HepG2 (cell line): ENCODE measurements around the gene SLC12A2. TPM values are rescaled to one million over a fixed set of nuclear protein-coding genes. Genes with fewer than 3 reads are reported as not detected.

ENCODE experiments used
- ATAC-seq: fragments of 200-7000 bp; cut with Tn5 transposase; 3 replicates; pipeline ENCODE4 v1.9.1; 2020; ENCODE audit warnings: mild to moderate bottlenecking, moderate library complexity
- BruUV-seq: library from RNA; stranded (reverse); fragments of 400-500 nt; replicated peaks from 2 replicates; lab custom pipeline; 2021; lab: Mats Ljungman, UMichigan
- CTCF ChIA-PET: fragments of 300-600 bp; formaldehyde crosslinking; extraction: SDS; loops from one replicate; lab custom pipeline; 2021; ENCODE audit warnings: low total read pairs, inconsistent platforms, low intra/inter-chr PET ratio; lab: Yijun Ruan, JAX
- POLR2A ChIA-PET: fragments of 350-600 bp; sonication (Branson Sonifier 250); formaldehyde crosslinking; loops from one replicate; lab custom pipeline; 2020; ENCODE audit warnings: antibody characterized with exemption, inconsistent platforms; lab: Yijun Ruan, JAX
- DNase-seq: peaks from one replicate; pipeline ENCODE4 v3.0.0-alpha.2; 2015; ENCODE audit warnings: low spot score
- FAIRE-seq: peaks from 3 replicates; lab custom pipeline; 2011; peaks lifted over from hg19 to GRCh38; lab: Jason Lieb, UNC
- H2AFZ ChIP-seq: one replicate; pipeline ENCODE4 v1.6.1; 2011; ENCODE audit warnings: low read length, inconsistent platforms
- H3K27ac ChIP-seq: fragments of 300-600 bp; 3 replicates; pipeline ENCODE4 v1.8.0; 2011; ENCODE audit warnings: mixed run types, mild to moderate bottlenecking, mixed read lengths, low read length, inconsistent platforms; ENCODE audit not compliant: insufficient read depth; ENCODE audit errors: extremely low read length
- H3K27me3 ChIP-seq, 2 experiments: fragments of 200-600 bp in 1 of 2; 2 replicates in 1 of 2; 3 replicates in 1 of 2; pipeline versions ENCODE4 v1.6.0 to v1.8.0; 2011; ENCODE audit warnings: low read length in 2 of 2, mild to moderate bottlenecking in 2 of 2, moderate library complexity in 2 of 2, inconsistent platforms in 1 of 2; ENCODE audit not compliant: insufficient read depth in 2 of 2, control insufficient read depth in 1 of 2
- H3K36me3 ChIP-seq, 2 experiments: fragments of 200-600 bp in 1 of 2; replicated peaks in 1 of 2; 2 replicates in 1 of 2; 3 replicates in 1 of 2; pipeline versions ENCODE4 v1.5.1 to v1.8.0; 2011; ENCODE audit warnings: low read length in 2 of 2, inconsistent platforms in 1 of 2; ENCODE audit not compliant: insufficient read depth in 2 of 2, control insufficient read depth in 1 of 2
- H3K4me1 ChIP-seq: 2 replicates; pipeline ENCODE4 v1.5.1; 2012; ENCODE audit warnings: low read length, inconsistent platforms; ENCODE audit not compliant: insufficient read depth
- H3K4me2 ChIP-seq: 2 replicates; pipeline ENCODE4 v1.6.0; 2011; ENCODE audit warnings: low read depth, low read length, inconsistent platforms
- H3K4me3 ChIP-seq, 3 experiments: fragments of 200-600 bp in 1 of 3; sonication (generic), shearing (Covaris generic) in 1 of 3; replicated peaks in 1 of 3; 2 replicates each; pipeline ENCODE4 v1.5.1; 2011 to 2016; ENCODE audit warnings: low read length in 3 of 3, inconsistent platforms in 2 of 3, low read depth in 2 of 3, mild to moderate bottlenecking in 2 of 3, control low read depth in 1 of 3, mixed read lengths in 1 of 3; ENCODE audit not compliant: insufficient read depth in 1 of 3
- H3K79me2 ChIP-seq: one replicate; pipeline ENCODE4 v1.6.1; 2011; ENCODE audit warnings: low read length, inconsistent platforms; ENCODE audit not compliant: insufficient read depth
- H3K9ac ChIP-seq: 2 replicates; pipeline ENCODE4 v1.6.0; 2011; ENCODE audit warnings: mild to moderate bottlenecking, low read depth, low read length, inconsistent platforms; ENCODE audit not compliant: insufficient read depth
- H3K9me3 ChIP-seq: 2 replicates; pipeline ENCODE4 v1.5.1; 2012; ENCODE audit warnings: mild to moderate bottlenecking, low read length
- H4K20me1 ChIP-seq: 2 replicates; pipeline ENCODE4 v1.6.0; 2011; ENCODE audit warnings: inconsistent platforms, mild to moderate bottlenecking, low read length, moderate library complexity; ENCODE audit not compliant: insufficient read depth
- E2F1 ChIP-seq: sonication (generic); formaldehyde crosslinking; IDR thresholded peaks from 2 replicates; pipeline ENCODE4 v1.5.0; 2020; ENCODE audit warnings: missing genetic modification reagents
- GMEB1 ChIP-seq: sonication (generic); formaldehyde crosslinking; IDR thresholded peaks from 2 replicates; pipeline ENCODE4 v1.5.1; 2020; ENCODE audit warnings: missing genetic modification reagents, mild to moderate bottlenecking, borderline replicate concordance
- MATR3 ChIP-seq: sonication (generic); formaldehyde crosslinking; IDR thresholded peaks from 2 replicates; pipeline ENCODE4 v1.4.0; 2020; ENCODE audit warnings: missing genetic modification reagents
- MEF2D ChIP-seq: sonication (generic); formaldehyde crosslinking; IDR thresholded peaks from 2 replicates; pipeline ENCODE4 v1.5.1; 2020; ENCODE audit warnings: mild to moderate bottlenecking, missing genetic modification reagents
- MTA3 ChIP-seq: sonication (generic); formaldehyde crosslinking; IDR thresholded peaks from 2 replicates; pipeline ENCODE4 v1.4.0; 2020; ENCODE audit warnings: missing genetic modification reagents
- SIN3B ChIP-seq: fragments of 150-350 bp; IDR thresholded peaks from 2 replicates; pipeline ENCODE4 v1.6.1; 2014; ENCODE audit warnings: low read length
- SRSF1 ChIP-seq: fragments of 200-400 bp; formaldehyde crosslinking; optimal IDR thresholded peaks from 2 replicates; pipeline ENCODE3; 2017; ENCODE audit warnings: mild to moderate bottlenecking, low read depth, low read length, moderate library complexity
- THAP8 ChIP-seq: sonication (generic); formaldehyde crosslinking; IDR thresholded peaks from 2 replicates; pipeline ENCODE4 v1.5.1; 2020; ENCODE audit warnings: missing genetic modification reagents, mild to moderate bottlenecking, borderline replicate concordance
- ZBTB38 ChIP-seq: sonication (generic); formaldehyde crosslinking; IDR thresholded peaks from 2 replicates; pipeline ENCODE4 v1.5.1; 2020; ENCODE audit warnings: mild to moderate bottlenecking, missing genetic modification reagents
- ZHX1 ChIP-seq: sonication (generic); formaldehyde crosslinking; IDR thresholded peaks from 2 replicates; pipeline ENCODE4 v1.8.1; 2022; ENCODE audit warnings: low read depth, mild to moderate bottlenecking, missing genetic modification reagents
- ZNF331 ChIP-seq: sonication (generic); formaldehyde crosslinking; IDR thresholded peaks from 2 replicates; pipeline ENCODE4 v1.4.0; 2020; ENCODE audit warnings: missing genetic modification reagents
- ZSCAN12 ChIP-seq: sonication (generic); formaldehyde crosslinking; IDR thresholded peaks from 2 replicates; pipeline ENCODE4 v1.9.0; 2021; ENCODE audit warnings: mild to moderate bottlenecking, missing genetic modification reagents
- WGBS: methylation state at CpG from one replicate; pipeline ENCODE4 v1.1.6; 2017; ENCODE audit warnings: low lambda C conversion rate; 5-methylcytosine and 5-hydroxymethylcytosine counted together
- in situ Hi-C: cut with HindIII; loops from 2 replicates; pipeline ENCODE4 v1.10.0; 2017; ENCODE audit warnings: low pct_unique_long_range_greater_than_20kb; ENCODE audit not compliant: extremely low pct_ligation_motif_present
- intact Hi-C: fragments of 100-400 bp; cut with micrococcal nuclease; formaldehyde crosslinking; loops from one replicate; pipeline ENCODE4 v1.10.0; 2022; ENCODE audit not compliant: unreplicated experiment
- polyA plus RNA-seq, 8 experiments: library from polyadenylated mRNA; depleted of rRNA in 3 of 8; stranded (reverse) in 7 of 8; unstranded in 1 of 8; fragments of >200 nt; fragmentation: Illumina TruSeq in 4 of 8; extraction: Trizol in 4 of 8; gene quantifications; 2 replicates each; pipeline versions ENCODE4 v1.2.1 to v1.2.3, GENCODE V29; 2011 to 2016; ENCODE audit warnings: low read depth in 4 of 8, missing spikeins in 1 of 8, mixed read lengths in 1 of 8; ENCODE audit not compliant: insufficient read depth in 1 of 8
- total RNA-seq, 5 experiments: library from RNA; depleted of rRNA; stranded (reverse); fragments of >200 nt; fragmentation: Illumina TruSeq; extraction: Trizol; gene quantifications; 2 replicates each; pipeline ENCODE4 v1.2.3, GENCODE V29; 2016; ENCODE audit warnings: low read depth in 1 of 5

Gene SLC12A2
- total and polyA plus RNA-seq, 2 of the 13 experiments (the other 11 are each of a cell fraction or from before 2014, with no cell fraction given): 4.0 to 9.7 TPM

- H3K36me3 ChIP-seq: no peaks in the 10 kb centered on the region
- in situ Hi-C loops: loop anchor here (25.0 kb wide), 1 partner anchor 205 kb away; no protein-coding TSS in a partner anchor
- ATAC-seq: no peak
- peaks cover 6% of the 10 kb centered on the region; the same call in 1 of the 2 replicates for H3K9me3 ChIP-seq
- no peaks in the 10 kb centered on the region for H4K20me1 ChIP-seq
- no peaks in the 10 kb centered on the region for H3K4me1 ChIP-seq
- TF ChIP-seq MTA3 (CRISPR knock-in tag): no peak
- no peak for TF ChIP-seq THAP8 (CRISPR knock-in tag)
- TF ChIP-seq E2F1 (CRISPR knock-in tag): no peak
- no peak for TF ChIP-seq ZBTB38 (CRISPR knock-in tag)
- TF ChIP-seq ZNF331 (CRISPR knock-in tag): no peak
- TF ChIP-seq GMEB1 (CRISPR knock-in tag): no peak
- no peak for TF ChIP-seq MATR3 (CRISPR knock-in tag)
- TF ChIP-seq ZSCAN12 (CRISPR knock-in tag): no peak
- TF ChIP-seq SRSF1: no peak
- no peak for TF ChIP-seq ZHX1 (CRISPR knock-in tag)
- TF ChIP-seq SIN3B: no peak
- TF ChIP-seq MEF2D (CRISPR knock-in tag): no peak
- no peak for DNase-seq
- CTCF ChIA-PET: no interaction called here
- WGBS: 69% methylated on average over 4 of the region's 4 CpGs
- no peak overlapping the region for H3K27ac ChIP-seq
- H3K27me3 ChIP-seq: no peaks in the 10 kb centered on the region; a peak in 1 of 5 replicates
- peaks cover 4% of the 10 kb centered on the region for H3K79me2 ChIP-seq
- no peak for FAIRE-seq
- H3K9ac ChIP-seq: no peak overlapping the region
- no peak overlapping the region for H2AFZ ChIP-seq
- H3K4me3 ChIP-seq: no peak overlapping the region
- no TSS peak for BruUV-seq
- intact Hi-C loops: no loop called here
- H3K4me2 ChIP-seq: no peak overlapping the region
- POLR2A ChIA-PET: no interaction called here
Measured at GRCh38 chr5:128092144-128092543, 8.6 kb downstream of the SLC12A2 start.
